Stimulated activated CD8-positive, alpha-beta memory T cell treated with anti-CD3 and anti-CD28 coated beads, Interleukin-15, amount 100 ng/mL, for 24 hours (primary cell): ENCODE data around the gene LARP1B.
"Not testable (repeated sequence)": the region's sequence is repeated elsewhere in the genome, so short reads cannot be mapped to it uniquely, and the experiment has no call there.

Experiments
- DNase-seq: peaks from one replicate; pipeline ENCODE4 v3.0.0-alpha.2; 2020; ENCODE audit warnings: low read depth

The LARP1B gene

DNA sequence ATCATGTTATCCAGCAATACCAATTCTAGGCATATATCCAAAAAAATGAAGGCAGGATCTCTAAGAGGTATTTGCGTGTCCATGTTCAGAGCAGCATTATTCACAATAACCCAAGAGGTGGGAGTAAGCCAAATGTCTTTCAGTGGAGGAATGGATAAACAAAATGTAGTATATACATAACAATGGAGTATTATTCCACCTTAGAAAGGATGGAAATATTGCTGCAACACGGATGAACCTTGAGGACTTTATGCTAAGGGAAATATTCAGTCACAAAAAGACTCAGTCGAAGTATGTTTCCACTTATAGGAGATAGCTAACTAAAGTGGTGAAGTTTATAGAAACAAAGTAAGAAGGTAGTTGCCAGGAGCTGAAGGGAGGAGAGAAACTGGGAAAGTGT lies 74.3 kb downstream of the LARP1B start:
- DNase-seq: no peak

DNA sequence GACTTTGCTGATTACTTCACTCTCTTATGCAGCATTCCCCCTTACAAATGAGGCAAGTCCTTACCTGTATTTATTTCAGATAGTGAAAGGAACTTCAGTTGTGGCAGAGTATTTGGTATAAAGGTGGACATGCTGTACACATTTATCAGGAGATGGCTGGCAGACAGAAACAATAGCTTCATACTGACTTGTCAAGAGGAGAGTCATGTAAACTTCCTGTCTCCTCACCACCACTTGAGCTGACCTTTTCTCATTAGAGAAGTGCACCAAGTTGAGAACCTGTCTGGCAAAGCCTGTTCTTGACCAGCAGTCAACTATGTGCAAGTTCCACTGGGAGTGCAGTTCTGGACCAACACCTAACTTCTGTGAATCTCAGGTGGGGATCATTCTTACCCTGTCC lies 80.8 kb downstream of the LARP1B start:
- no peak for DNase-seq

DNA sequence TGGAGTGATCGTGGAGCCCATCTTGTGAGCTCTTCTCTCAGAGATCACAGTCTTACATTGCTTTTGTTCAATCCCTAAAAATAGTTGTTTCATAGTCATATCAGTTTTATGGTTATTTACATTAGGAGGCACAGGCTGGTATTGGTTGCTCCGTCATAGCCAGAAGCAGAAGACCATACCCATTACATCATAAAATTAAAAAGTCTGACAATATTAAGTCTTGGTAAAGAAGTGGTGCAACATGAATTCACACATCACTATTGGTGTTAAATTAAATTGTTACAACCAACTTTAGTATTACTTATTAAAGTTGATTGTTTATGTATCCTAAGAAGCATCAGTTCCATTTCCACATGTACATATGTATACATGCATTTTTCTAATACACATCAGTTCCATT lies 84.6 kb downstream of the LARP1B start:
- DNase-seq: no peak

- DNase-seq: no peak
These were observed 92.7 kb downstream of the LARP1B start for GRCh38 chr4:128153800-128154199.

GRCh38 chr4:128155231-128155855 lies 94.2 kb downstream of the LARP1B start:
- DNase-seq: no peak

- DNase-seq: no peak
These were observed 94.9 kb downstream of the LARP1B start for GRCh38 chr4:128155874-128156456.

DNA sequence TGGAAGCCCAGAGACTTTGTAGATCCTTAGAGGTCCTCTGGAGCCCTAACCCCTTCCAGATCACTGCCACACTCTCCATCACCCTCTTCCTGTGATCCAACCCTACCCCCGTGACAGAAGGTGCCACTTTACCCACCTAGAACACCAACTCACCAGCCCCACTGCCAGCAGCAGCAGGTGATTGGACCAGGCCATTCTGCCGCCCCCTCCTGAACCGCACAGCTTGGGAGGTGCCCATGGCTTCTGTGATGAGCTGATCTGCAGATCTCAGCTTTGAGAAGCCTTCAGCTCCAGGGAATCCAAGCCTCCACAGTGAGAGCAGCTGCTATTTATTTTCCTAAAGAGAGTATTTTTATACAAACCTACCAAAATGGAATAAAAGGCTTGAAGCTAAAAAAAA lies 95.4 kb downstream of the LARP1B start:
- not testable (repeated sequence) for DNase-seq

GRCh38 chr4:128158894-128159293 lies 97.8 kb downstream of the LARP1B start:
- no peak for DNase-seq

DNA sequence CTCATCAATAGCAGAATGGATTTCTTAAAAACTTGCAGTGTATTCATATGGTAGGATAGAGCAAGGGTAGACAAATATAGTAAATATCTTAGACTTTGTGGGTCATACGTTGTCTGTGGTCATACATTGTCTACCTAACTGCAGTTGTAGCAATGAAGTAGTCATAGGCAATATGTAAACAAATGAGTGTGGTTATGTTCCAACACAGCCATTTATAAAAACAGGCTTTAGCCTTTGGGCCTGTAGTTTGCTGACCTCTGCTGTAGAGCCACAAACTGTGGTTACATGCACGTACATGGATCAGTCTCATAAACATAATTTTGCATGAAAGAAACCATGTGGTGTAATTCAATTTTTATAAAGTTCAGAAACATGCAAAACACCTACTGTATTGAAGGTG lies 98.9 kb downstream of the LARP1B start:
- DNase-seq: no peak

DNA sequence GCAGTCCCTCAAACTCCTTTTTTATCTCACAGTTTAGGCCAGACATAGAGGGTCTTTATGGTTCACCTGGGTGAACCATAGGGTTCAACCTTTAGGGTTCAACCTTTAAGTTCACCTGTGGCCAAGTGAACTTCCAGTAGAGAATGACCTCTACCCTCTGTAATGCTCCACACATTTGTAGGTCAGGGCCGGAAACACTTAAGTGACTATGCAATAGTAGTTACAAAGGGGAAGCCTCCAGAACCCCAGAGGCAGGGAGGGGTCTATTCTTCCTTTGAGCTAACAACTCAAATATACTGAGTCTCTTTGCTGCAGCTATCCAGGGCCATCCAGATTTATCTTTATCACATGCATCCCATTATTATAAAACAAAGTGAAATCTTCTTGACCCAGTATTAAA lies 100.0 kb downstream of the LARP1B start:
- DNase-seq: no peak

DNA sequence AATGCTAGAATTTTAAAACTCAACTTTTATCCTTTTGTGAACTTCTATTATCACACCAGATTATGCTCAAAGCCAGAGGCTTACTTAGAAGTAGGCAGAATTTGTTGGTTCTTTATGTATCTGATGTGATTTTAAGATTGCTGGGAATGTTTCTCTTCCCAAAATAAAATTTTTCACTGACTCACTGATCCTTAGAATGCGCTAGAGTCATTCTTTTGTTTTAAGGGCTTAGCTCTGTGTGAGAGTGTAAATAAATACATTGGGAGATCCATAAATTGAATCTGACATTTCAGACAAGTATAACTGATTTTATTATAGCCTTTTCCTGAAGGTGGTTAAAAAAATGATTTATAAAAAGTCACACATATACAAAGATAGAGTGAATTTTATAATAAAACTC lies 101.3 kb downstream of the LARP1B start:
- no peak for DNase-seq

GRCh38 chr4:128163177-128164117 lies 102.3 kb downstream of the LARP1B start:
- DNase-seq: no peak

DNA sequence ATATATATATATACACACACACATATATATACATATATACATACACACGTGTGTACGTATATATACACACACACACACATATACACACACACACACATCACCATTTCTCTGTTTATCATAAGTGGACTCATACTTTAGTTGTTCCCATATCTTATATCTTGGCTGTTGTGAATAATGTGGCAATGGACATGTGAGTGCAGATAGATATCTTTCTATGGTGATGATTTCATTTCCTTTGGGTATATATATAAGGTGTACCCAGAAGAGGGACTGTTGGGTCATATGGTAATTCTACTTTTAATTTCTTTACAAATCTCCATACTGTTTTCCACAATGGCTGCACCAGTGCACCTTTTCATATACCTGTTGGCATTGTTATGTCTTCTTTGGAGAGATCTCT lies 105.9 kb downstream of the LARP1B start:
- no peak for DNase-seq

- DNase-seq: no peak
These were observed 107.6 kb downstream of the LARP1B start for GRCh38 chr4:128168701-128169100.

DNA sequence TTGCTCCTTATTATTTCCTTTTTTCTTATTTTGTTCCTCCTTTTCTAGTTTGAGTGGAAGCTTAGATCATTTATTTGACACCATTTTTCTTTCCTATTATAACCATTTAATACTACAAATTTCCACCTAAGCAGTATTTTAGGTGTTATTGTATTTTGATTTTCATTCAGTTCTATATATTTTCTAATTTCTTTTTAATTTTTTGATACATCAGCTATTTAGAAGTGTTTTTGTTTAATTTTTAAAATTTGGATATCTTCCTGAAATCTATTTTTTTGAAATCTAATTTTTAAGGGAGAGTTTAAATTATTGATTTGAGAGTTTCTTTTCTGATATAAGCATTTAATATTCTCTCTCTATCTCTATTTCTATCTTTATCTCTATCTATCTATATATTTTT lies 108.1 kb downstream of the LARP1B start:
- no peak for DNase-seq

DNA sequence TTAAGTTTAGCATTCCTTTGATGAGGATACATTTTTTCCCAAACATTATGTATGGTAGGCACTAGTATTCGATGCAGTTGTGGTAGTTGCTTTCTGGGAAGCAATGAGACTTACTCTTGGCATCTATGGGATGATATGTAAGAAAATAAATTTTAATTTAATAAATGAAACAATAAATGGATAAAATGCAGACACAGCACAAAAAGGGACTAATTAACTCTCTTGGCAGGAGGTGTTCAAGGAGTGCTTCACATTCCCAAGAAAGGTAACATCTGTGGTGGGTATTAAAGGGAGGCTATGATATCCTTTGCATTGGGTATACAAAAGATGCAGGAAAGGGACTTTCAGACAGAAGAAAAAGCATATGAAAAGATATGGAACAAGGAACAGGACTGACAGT lies 115.5 kb downstream of the LARP1B start:
- no peak for DNase-seq

- DNase-seq: no peak
These were observed 116.4 kb downstream of the LARP1B start for GRCh38 chr4:128177498-128177897.

GRCh38 chr4:128186623-128187022 lies 125.5 kb downstream of the LARP1B start:
- DNase-seq: no peak

DNA sequence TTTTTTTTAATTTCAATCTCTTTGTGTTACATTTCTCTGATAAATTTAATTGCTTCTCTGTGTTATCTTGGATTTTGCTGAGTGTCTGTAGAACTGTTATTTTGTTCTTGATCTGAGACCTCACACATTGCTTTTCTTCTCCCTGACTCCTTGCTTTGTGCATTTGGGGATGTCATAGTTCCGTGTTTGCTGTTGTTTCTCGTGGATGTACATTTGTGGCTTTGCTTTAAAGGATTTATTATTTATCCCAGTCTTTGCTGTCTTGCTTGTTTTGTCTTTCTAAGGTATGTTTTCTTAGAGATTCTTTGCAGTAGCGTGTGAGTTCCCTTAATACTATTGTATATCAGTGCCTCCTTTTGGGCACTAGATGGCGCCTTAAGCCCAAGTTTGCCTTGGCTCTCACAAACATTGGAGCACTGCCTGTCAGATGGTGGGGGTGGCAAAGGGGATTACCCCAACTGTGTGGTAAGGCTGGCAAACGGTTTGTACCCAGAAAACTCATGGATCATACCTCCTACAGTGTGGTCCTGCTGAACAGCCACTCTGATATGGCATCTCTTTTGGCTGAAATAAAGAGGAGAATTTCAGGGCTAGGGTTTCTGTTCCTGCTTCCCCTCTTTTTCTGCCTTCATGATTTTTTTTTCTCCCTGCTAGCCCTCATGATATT lies 130.1 kb downstream of the LARP1B start:
- DNase-seq: peak; percentile 21

DNA sequence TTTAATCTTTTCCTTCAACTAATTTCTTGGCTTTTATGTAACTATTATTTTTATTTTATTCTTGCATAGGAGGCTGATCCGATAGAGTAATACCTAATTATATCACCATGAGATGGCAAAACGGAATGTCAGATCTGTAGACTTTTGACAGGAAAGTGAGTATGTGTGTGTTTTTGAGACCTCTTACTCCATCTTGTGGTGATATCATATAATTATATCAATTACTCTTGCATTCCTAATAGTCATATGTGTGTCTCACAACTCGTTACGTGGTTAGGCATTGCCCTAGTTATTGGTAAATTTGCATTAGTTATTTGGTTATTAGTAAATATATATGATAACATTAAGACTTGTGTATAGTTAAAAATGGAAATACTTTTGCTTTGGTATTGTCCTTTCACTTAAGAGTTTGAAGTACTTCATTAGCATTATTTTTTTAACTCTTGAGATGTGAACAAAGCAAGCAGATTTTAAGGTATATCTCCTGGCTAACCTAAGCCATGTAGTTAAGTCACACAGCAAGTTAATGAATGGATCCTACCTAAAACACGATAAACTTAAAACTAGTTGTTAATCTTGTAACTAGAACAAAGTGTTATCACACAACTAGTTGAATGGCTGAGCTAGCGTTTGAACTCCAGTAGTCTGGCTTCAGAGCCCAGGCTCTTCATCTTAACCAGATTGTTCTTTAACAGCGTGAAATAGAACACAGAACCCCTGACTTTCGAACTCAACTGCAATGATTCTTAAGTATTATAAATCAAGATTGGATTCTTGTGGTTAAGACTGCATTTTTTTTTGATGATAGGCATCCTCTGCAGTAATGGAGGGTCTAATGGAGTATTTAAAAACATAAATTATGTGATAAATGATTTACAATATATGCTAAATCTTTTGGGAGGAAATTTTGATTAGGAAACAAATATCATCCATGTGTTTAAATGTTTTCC lies 159.4 kb downstream of the LARP1B start:
- DNase-seq: no peak

DNA sequence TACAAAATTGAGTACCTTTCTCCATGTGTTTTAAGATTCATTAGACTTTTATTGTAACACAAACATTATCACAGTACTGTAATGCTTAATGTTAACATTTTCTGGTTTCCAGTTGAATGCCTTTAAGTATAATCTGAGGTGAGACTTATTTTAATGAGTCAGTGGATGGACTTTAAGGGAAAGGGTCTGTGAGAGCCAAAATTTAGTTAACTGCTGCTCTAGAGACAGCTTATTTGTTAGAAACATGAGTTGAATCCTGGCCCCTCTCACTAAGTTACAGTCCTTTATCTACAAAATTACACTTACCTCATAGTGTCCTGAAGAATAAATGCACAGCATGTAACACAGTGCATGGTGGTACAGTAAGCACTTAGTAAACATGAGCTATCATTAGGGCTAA lies 160.5 kb downstream of the LARP1B start:
- DNase-seq: no peak
